Effector memory CD8-positive, alpha-beta T cell (primary cell): ENCODE measurements around the gene TMEM120B.
"Not testable (repeated sequence)": the region's sequence is repeated elsewhere in the genome, so short reads cannot be mapped to it uniquely, and the experiment has no call there.

Source experiments
- ATAC-seq: fragments of 150-1000 bp; cut with Tn5 transposase; replicated peaks from 2 replicates; pipeline ENCODE4 v1.10.0; 2021; ENCODE audit warnings: mild to moderate bottlenecking, moderate library complexity
- DNase-seq, 3 experiments: peaks; one replicate each; pipeline ENCODE4 v3.0.0; 2021
- H3K27ac Mint-ChIP-seq, 2 donors: one replicate each; pipeline ENCODE4 v1.8.0; 2022; ENCODE audit warnings: mild to moderate bottlenecking in 2 of 2, mixed read lengths in 2 of 2, moderate library complexity in 2 of 2
- H3K27me3 Mint-ChIP-seq, 2 donors: one replicate each; pipeline ENCODE4 v1.8.0; 2022; ENCODE audit warnings: mixed read lengths in 2 of 2
- H3K36me3 Mint-ChIP-seq: one replicate; pipeline ENCODE4 v1.8.0; 2022; ENCODE audit warnings: mild to moderate bottlenecking, moderate library complexity, mixed read lengths; ENCODE audit not compliant: insufficient read depth
- H3K4me1 Mint-ChIP-seq, 2 donors: one replicate each; pipeline ENCODE4 v1.8.0; 2022; ENCODE audit warnings: low read depth in 2 of 2, mixed read lengths in 2 of 2
- H3K4me3 Mint-ChIP-seq, 2 donors: one replicate each; pipeline ENCODE4 v1.8.0; 2022; ENCODE audit warnings: mild to moderate bottlenecking in 2 of 2, mixed read lengths in 2 of 2, moderate library complexity in 2 of 2
- H3K9me3 Mint-ChIP-seq, 2 donors: one replicate each; pipeline ENCODE4 v1.8.0; 2022; ENCODE audit warnings: mixed read lengths in 2 of 2

TMEM120B gene

DNA sequence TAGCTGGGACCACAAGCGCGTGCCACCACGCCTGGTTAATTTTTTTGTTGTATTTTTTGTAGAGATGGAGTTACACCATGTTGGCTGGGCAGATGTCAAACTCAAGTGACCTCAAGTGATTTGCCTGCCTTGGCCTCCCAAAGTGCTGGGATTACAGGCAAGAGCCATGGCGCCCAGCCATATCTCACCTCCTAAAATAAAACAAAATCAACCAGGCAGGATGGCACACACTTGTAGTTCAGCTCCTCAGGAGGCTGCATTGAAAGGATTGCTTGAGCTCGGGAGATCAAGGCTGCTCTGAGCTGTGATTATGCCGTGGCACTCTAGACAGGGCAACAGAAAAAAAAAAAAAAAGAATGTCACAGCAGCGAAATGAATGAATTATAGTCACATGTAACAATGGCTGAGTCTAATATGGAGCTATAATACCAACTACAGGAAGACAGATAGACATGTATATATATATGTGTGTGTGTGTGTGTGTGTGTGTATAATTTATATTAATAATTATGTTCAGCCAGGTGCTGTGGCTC, 19.3 kb upstream of the TMEM120B start:
- H3K4me3 Mint-ChIP-seq = no peak overlapping the region
- no peaks in the 10 kb centered on the region for H3K4me1 Mint-ChIP-seq
- DNase-seq (no peak), ATAC-seq (no peak)
- no peaks in the 10 kb centered on the region for H3K9me3 Mint-ChIP-seq
- H3K27ac Mint-ChIP-seq = no peak overlapping the region
- no peaks in the 10 kb centered on the region for H3K27me3 Mint-ChIP-seq
- H3K36me3 Mint-ChIP-seq = no peaks in the 10 kb centered on the region

DNA sequence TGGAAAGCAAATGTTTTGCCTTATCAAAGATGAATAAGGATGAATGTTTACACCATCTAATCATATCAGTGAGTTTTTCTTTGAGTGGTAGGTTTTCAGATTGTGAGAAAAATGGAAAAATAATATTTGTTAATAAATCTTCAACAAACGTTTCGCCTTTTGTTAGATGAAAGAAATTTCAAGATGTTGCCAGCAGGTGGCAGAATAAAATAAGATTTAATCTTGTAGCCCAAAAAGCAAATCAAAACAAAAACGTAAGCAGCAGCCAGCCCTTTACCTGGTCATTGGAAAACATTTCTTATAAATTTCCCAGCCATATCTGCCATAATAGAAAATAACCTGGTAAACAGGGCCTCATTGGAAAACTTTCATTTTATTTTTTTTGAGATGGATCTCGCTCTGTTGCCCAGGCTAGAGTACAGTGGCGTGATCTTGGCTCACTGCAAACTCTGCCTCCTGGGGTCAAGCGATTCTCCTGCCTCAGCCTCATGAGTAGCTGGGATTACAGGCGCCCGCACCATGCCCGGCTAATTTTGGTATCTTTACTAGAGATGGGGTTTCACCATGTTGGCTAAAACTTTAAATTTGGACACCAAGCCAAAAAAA, 15.4 kb upstream of the TMEM120B start:
- Mint-ChIP-seq H3K27ac (no peak overlapping the region), H3K4me3 (no peak overlapping the region), H3K4me1 (no peaks in the 10 kb centered on the region), H3K27me3 (no peaks in the 10 kb centered on the region), H3K9me3 (no peaks in the 10 kb centered on the region), H3K36me3 (no peaks in the 10 kb centered on the region)
- DNase-seq = peak; percentile 45 to 51 (median 50)
- ATAC-seq = peak; percentile 37

DNA sequence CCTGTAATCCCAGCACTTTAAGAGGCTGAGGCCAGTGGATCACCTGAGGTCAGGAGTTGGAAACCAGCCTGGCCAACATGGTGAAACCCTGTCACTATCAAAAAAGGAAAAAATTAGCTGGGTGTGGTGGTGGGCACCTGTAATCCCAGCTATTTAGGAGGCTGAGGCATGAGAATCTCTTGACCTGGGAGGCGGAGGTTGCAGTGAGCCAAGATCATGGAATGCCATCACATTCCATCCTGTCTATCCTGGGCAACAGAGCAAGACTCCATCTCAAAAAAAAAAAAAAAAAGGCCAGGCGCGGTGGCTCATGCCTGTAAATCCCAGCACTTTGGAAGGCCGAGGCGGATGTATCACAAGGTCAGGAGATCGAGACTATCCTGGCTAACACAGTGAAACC, 14.7 kb upstream of the TMEM120B start:
- H3K27ac Mint-ChIP-seq, H3K27me3 Mint-ChIP-seq, H3K4me1 Mint-ChIP-seq, H3K36me3 Mint-ChIP-seq, H3K4me3 Mint-ChIP-seq, H3K9me3 Mint-ChIP-seq, ATAC-seq, DNase-seq: not testable (repeated sequence)

DNA sequence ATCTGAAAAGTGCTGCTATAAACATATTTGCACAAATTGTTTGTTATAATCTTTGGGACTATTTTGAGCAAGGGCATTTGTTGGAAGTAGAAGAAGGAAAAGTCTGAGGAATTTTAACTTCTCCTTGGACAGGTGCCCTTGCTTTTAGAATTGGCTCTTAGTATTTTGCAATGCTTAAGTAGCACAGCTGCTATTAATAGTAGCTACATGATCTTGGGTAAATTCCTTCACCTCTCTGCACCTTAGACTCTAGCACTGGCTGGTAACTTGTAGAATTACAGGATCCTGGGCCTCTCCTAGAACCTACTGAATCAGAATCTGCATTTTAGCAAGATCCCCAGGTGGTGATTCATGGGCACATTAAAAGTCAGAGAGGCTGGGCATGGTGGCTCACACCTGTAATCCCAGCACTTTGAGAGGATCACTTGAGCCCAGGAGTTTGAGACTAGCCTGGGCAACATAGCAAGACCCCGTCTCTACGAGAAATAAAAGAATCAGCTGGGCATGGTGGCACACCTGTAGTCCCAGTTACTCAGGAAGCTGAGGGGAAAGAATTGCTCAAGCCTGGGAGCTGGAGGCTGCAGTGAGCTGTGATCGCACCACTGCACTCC, 10.8 kb upstream of the TMEM120B start:
- Mint-ChIP-seq H3K9me3 (no peaks in the 10 kb centered on the region), H3K27me3 (no peaks in the 10 kb centered on the region), H3K27ac (no peak overlapping the region), H3K4me3 (no peak overlapping the region), H3K36me3 (peaks cover 4% of the 10 kb centered on the region), H3K4me1 (no peaks in the 10 kb centered on the region)
- DNase-seq (no peak), ATAC-seq (no peak)

DNA sequence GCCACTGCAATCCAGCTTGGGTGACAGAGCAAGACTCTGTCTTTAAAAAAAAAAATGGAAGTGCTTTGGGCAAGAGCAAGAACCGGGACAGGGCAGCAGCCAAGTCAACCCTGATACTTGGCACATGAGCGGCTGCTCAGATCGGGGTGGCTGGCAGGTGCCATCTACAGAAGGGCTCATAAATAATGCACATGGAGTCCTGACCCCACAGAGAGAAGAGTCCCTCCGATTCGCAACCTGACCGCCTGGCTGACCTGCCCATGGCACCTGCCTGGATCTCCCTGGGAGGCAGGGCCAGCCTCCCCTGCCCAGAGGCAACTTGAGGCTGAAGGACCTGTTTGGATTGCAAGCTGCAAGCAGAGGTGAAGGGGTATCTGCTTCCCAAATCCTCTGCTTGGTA, 9.6 kb upstream of the TMEM120B start:
- H3K4me3 Mint-ChIP-seq = no peak overlapping the region
- no peaks in the 10 kb centered on the region for H3K4me1 Mint-ChIP-seq
- H3K27me3 Mint-ChIP-seq = no peaks in the 10 kb centered on the region
- DNase-seq = no peak
- H3K27ac Mint-ChIP-seq = no peak overlapping the region
- ATAC-seq = no peak
- H3K9me3 Mint-ChIP-seq = no peaks in the 10 kb centered on the region
- peaks cover 4% of the 10 kb centered on the region for H3K36me3 Mint-ChIP-seq

DNA sequence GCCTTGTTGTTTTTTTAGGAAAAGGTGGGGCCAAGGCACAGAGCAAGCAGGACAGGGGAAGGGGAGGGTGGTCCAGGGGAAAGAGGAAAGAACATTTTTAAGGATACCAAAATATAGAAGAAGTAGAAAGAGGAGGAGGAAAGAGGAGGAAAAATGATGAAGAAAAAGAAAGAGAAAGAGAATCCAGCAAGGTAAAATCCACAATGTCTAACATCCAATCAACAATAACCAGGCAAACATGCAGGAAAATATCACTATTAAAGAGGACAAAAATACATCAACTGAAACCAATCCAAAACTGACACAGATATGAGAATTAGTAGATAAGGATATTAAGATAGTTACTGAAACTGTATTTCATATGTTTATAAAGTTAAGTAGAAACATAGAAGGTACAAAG, 7.0 kb upstream of the TMEM120B start:
- H3K27ac Mint-ChIP-seq = no peak overlapping the region
- H3K27me3 Mint-ChIP-seq = no peaks in the 10 kb centered on the region
- H3K4me1 Mint-ChIP-seq = no peaks in the 10 kb centered on the region
- no peak for DNase-seq
- H3K36me3 Mint-ChIP-seq = peaks cover 4% of the 10 kb centered on the region
- H3K9me3 Mint-ChIP-seq = no peaks in the 10 kb centered on the region
- no peak for ATAC-seq
- H3K4me3 Mint-ChIP-seq = no peak overlapping the region

DNA sequence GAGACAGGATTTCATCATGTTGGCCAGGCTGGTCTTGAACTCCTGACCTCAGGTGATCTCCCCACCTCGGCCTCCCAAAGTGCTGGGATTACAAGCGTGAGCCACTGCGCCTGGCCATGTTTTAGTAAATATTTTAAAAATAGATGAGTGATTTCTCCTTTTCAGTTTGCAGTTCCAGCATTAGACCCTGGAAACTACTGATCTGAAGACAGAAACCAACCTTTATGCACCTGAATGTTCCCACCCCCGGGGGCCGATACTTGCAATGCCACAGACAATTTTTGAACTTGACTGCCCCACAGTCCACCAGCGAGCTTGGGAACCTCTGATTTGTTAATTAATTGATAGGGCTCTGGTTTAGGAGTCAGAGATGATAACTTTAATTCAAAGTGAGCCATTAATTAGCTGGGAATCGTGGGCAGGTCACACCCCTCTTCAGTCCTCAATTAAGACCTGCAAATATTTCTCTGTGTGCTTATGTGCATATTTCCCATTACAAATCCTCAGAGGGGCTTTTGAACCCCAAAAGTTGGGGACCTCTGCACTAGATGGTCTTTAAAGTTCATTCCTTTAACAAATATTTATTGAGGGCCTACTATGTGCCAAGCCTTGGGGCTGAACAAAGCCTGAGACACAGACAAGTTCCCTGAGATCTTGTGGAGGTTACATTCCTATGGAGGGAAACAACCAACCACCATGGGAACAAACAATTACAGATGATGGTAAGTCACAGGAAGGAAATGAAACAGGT, 4.1 kb upstream of the TMEM120B start:
- Mint-ChIP-seq H3K4me3 (no peak overlapping the region), H3K27me3 (no peaks in the 10 kb centered on the region), H3K36me3 (peaks cover 11% of the 10 kb centered on the region), H3K9me3 (no peaks in the 10 kb centered on the region), H3K27ac (no peak overlapping the region), H3K4me1 (peaks cover 9 to 17% of the 10 kb centered on the region in 2 donors)
- ATAC-seq (no peak), DNase-seq (no peak)

DNA sequence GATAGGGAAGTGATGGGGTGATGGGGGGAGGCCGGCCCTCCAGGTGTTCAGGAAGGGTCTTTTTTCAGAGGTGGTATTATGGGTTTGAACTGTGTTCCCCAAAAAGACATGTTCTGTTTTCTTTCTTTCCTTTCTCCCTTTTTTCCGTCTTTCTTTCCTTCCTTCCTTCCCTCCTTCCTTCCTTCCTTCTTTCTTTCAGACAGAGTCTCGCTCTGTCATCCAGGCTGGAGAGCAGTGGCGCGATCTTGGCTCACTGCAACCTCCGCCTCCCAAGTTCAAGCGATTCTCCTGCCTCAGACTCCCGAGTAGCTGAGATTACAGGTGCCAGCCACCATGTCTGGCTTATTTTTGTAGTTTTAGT, 3.5 kb upstream of the TMEM120B start:
- H3K4me1 Mint-ChIP-seq = peaks cover 13 to 21% of the 10 kb centered on the region in 2 donors
- not testable (repeated sequence) for DNase-seq, H3K27me3 Mint-ChIP-seq, ATAC-seq, H3K9me3 Mint-ChIP-seq, H3K4me3 Mint-ChIP-seq, H3K27ac Mint-ChIP-seq
- peaks cover 11% of the 10 kb centered on the region for H3K36me3 Mint-ChIP-seq

DNA sequence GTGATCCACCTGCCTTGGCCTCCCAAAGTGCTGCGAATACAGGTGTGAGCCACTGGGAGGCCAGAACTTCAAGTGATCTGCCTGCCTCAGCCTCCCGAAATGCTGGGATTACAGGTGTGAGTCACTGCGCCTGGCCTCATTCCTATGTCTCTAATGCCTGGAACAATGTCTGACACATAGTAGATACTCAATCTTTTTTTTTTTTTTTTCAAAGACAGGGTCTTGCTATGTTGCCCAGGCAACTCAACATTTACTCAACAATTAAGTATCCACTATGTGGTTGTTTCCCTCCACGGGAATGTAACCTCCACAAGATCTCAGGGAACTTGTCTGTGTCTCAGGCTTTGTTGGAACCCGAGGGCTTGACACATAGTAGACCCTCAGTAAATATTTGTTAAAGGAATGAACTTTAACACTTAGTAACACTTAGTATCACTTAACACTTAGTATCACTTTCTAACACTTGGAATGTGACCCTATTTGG, 3.0 kb upstream of the TMEM120B start:
- DNase-seq = no peak
- Mint-ChIP-seq H3K36me3 (peaks cover 11% of the 10 kb centered on the region), H3K27ac (no peak overlapping the region), H3K4me1 (peaks cover 13 to 21% of the 10 kb centered on the region in 2 donors), H3K9me3 (no peaks in the 10 kb centered on the region), H3K27me3 (no peaks in the 10 kb centered on the region), H3K4me3 (no peak overlapping the region)
- ATAC-seq = no peak

DNA sequence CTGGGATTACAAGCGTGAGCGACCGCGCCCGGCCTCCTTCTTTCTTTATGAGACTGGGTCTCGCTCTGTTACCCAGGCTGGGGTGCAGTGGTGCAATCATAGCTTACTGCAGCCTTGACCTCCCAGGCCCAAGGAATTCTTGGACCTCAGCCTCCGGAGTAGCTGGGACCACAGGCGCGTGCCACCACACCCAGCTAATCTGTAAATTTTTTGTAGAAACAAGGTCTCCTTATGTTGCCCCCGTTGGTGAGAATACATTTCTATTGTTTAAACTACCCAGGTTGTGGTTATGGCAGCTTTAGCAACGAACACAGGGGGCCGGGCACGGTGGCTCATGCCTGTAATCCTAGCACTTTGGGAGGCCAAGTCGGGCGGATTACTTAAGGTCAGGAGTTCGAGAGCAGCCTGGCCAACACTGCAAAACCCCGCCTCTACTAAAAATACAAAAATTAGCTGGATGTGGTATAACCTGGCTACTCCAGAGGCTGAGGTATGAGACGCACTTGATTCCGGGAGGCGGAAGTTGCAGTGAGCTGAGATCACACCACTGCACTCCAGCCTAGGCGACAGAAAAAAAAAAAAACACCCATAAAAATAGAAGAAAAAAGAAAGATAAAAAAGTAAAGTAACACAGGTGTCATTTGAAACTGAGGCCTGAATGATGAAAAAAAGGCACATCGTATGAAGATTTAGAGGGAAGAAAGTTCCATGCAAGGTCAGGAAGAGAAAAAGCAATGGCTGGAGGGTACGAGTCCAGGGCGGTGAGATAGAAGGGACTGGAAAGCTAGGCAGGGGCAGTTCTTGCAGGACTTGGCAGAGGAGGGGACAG, 977 bp upstream of the TMEM120B start:
- Mint-ChIP-seq H3K36me3 (peaks cover 10% of the 10 kb centered on the region), H3K4me3 (peak overlapping the region; percentile 86 to 89), H3K27me3 (no peaks in the 10 kb centered on the region), H3K9me3 (no peaks in the 10 kb centered on the region), H3K4me1 (peaks cover 13 to 21% of the 10 kb centered on the region in 2 donors), H3K27ac (peak overlapping the region; percentile 83 to 91)
- DNase-seq (peak in 1 of 3 experiments; percentile 13), ATAC-seq (peak; percentile 20)

DNA sequence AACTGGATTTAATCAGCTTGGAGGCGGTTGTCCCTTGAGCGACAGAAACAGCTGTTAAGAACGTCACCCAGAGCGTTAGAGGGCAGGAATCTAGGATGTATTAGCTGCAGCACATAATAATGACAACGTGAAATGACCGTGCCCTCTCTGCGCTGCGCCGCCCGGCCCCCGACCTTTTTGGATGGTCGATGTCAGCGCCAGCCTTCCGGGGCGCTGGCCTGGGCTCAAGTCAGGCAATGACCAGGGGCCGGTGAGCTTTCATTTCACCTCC, 427 bp upstream of the TMEM120B start:
- peaks cover 13 to 21% of the 10 kb centered on the region in 2 donors for H3K4me1 Mint-ChIP-seq

DNA sequence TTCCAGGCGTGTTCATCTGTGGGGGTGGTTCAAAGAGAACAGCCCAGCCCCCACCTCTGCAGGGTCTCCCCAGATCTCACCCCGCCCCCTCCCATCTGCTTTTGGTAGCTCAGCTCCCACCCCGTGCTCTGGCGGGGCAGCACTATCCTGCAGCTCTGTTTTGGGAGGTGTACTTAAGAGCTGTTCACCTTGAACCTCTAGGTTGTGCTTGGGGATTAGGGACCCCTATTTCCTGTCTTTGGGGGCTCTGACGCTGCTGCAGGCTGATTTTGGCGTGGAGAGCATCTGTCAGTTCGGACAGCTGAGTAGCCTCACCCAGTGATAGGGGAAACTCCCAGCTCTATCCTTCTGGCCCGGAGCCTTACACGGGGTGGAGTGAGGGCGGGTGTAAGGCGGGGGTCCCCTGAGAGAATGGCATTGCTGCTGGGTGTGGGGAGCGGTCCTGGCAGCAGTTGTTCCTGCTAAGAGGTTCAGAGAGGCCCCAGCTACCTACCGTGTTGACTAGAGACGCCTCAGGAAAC, 765 bp downstream of the TMEM120B start:
- Mint-ChIP-seq H3K4me3 (peak overlapping the region; percentile 79 to 86), H3K4me1 (peaks cover 13 to 21% of the 10 kb centered on the region in 2 donors), H3K9me3 (no peaks in the 10 kb centered on the region), H3K27me3 (no peaks in the 10 kb centered on the region), H3K27ac (peak overlapping the region; percentile 46 to 74), H3K36me3 (peaks cover 10% of the 10 kb centered on the region)
- DNase-seq = no peak
- no peak for ATAC-seq

More for the DNA sequence above, 427 bp upstream of the TMEM120B start:
- ATAC-seq = peak; percentile 49
- peak overlapping the region; percentile 86 to 89 for H3K4me3 Mint-ChIP-seq
- H3K9me3 Mint-ChIP-seq = no peaks in the 10 kb centered on the region
- H3K27ac Mint-ChIP-seq = peak overlapping the region; percentile 83 to 91
- H3K36me3 Mint-ChIP-seq = peaks cover 10% of the 10 kb centered on the region
- H3K27me3 Mint-ChIP-seq = no peaks in the 10 kb centered on the region
- peak in 1 of 3 experiments; percentile 25 for DNase-seq

DNA sequence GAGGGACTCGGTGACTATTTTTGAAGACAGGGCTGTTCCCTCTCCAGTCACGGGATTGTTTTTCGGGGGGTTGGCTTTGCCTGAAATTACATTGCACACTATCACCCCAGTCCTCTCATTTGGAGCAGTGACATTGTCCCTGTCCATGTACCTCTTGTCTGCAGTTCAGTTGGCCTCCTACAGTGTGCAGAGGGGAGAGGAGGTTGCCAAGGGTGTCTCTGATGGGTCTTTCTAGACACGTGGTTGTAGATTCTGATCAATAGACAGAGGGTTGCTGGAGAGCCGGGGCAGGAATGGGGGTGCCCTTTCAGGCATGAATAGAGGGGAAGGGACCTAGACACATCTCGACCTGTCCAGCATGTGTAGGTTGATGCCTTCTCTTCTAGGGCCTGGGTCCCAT, 1.2 kb downstream of the TMEM120B start:
- DNase-seq = no peak
- H3K27ac Mint-ChIP-seq = peak overlapping the region in 1 of 2 donors; percentile 74
- H3K9me3 Mint-ChIP-seq = no peaks in the 10 kb centered on the region
- peaks cover 10% of the 10 kb centered on the region for H3K36me3 Mint-ChIP-seq
- no peaks in the 10 kb centered on the region for H3K27me3 Mint-ChIP-seq
- ATAC-seq = no peak
- H3K4me1 Mint-ChIP-seq = peaks cover 14 to 21% of the 10 kb centered on the region in 2 donors
- H3K4me3 Mint-ChIP-seq = peak overlapping the region; percentile 79 to 86
